DND-41 (cell line): ENCODE measurements around the gene TBC1D22A.

Source experiments
- ATAC-seq: fragments of 200-7000 bp; cut with Tn5 transposase; 3 replicates; pipeline ENCODE4 v1.9.1; 2021; ENCODE audit warnings: low read depth; ENCODE audit not compliant: insufficient read depth
- DNase-seq: peaks from one replicate; pipeline ENCODE4 v3.0.0-alpha.2; 2020
- H2AFZ ChIP-seq: 2 replicates; pipeline ENCODE4 v1.6.0; 2012; ENCODE audit warnings: low read depth, low read length
- H3K27ac ChIP-seq: 2 replicates; pipeline ENCODE4 v1.5.1; 2012; ENCODE audit warnings: low read length, inconsistent platforms
- H3K27me3 ChIP-seq: fragments of 200-600 bp; sonication (generic); 2 replicates; pipeline ENCODE4 v1.6.0; 2012; ENCODE audit warnings: low read length, mild to moderate bottlenecking, inconsistent platforms; ENCODE audit not compliant: insufficient read depth, poor library complexity
- H3K36me3 ChIP-seq: 2 replicates; pipeline ENCODE4 v1.5.1; 2012; ENCODE audit warnings: low read length, inconsistent platforms; ENCODE audit not compliant: insufficient read depth
- H3K4me1 ChIP-seq: 2 replicates; pipeline ENCODE4 v1.5.1; 2012; ENCODE audit warnings: mild to moderate bottlenecking, low read length; ENCODE audit not compliant: insufficient read depth
- H3K4me2 ChIP-seq: 2 replicates; pipeline ENCODE4 v1.6.0; 2012; ENCODE audit warnings: mild to moderate bottlenecking, moderate library complexity, low read length, inconsistent platforms; ENCODE audit not compliant: insufficient read depth
- H3K4me3 ChIP-seq, 2 experiments: fragments of 200-600 bp in 1 of 2; shearing (Covaris generic) in 1 of 2; 2 replicates each; pipeline ENCODE4 v1.5.1; 2012 to 2016; ENCODE audit warnings: inconsistent platforms in 2 of 2, low read length in 2 of 2, mild to moderate bottlenecking in 2 of 2, low read depth in 1 of 2, moderate library complexity in 1 of 2
- H3K79me2 ChIP-seq: 2 replicates; pipeline ENCODE4 v1.6.0; 2012; ENCODE audit warnings: low read length, inconsistent platforms; ENCODE audit not compliant: insufficient read depth
- H3K9ac ChIP-seq: 2 replicates; pipeline ENCODE4 v1.6.0; 2012; ENCODE audit warnings: low read depth, mild to moderate bottlenecking, inconsistent platforms, low read length, moderate library complexity
- H3K9me3 ChIP-seq: 2 replicates; pipeline ENCODE4 v1.5.1; 2012; ENCODE audit warnings: low read length, moderate library complexity, mild to moderate bottlenecking, inconsistent platforms; ENCODE audit not compliant: insufficient read depth, severe bottlenecking
- H4K20me1 ChIP-seq: 2 replicates; pipeline ENCODE4 v1.6.0; 2012; ENCODE audit warnings: low read length; ENCODE audit not compliant: insufficient read depth
- CTCF ChIP-seq: IDR thresholded peaks from 2 replicates; pipeline ENCODE4 v1.5.1; 2012; ENCODE audit warnings: borderline replicate concordance, low read length, moderate library complexity, mild to moderate bottlenecking; ENCODE audit not compliant: poor library complexity, severe bottlenecking; ENCODE audit errors: extremely low read depth
- EZH2 ChIP-seq: IDR thresholded peaks from 3 replicates; pipeline ENCODE4 v1.6.1; 2012; ENCODE audit warnings: borderline replicate concordance, low read depth, mild to moderate bottlenecking, moderate library complexity, low read length, inconsistent platforms; ENCODE audit not compliant: severe bottlenecking

TBC1D22A gene

GRCh38 chr22:46992121-46992731 lies 229.8 kb downstream of the TBC1D22A start:
- Histone ChIP-seq H3K4me1 (no peaks in the 10 kb centered on the region), H3K79me2 (no peaks in the 10 kb centered on the region), H3K9ac (no peak overlapping the region), H3K27me3 (no peaks in the 10 kb centered on the region), H4K20me1 (peaks cover 6% of the 10 kb centered on the region; the same call in 1 of the 2 replicates), H3K4me3 (no peak overlapping the region), H3K9me3 (no peaks in the 10 kb centered on the region), H3K36me3 (peaks cover 23% of the 10 kb centered on the region), H3K27ac (no peak overlapping the region), H3K4me2 (no peak overlapping the region), H2AFZ (no peak overlapping the region)
- ATAC-seq (no peak), DNase-seq (no peak)
- TF ChIP-seq EZH2 (no peak), CTCF (no peak)

GRCh38 chr22:46993633-46994032 lies 231.2 kb downstream of the TBC1D22A start:
- Histone ChIP-seq H3K79me2 (no peaks in the 10 kb centered on the region), H4K20me1 (peaks cover 6% of the 10 kb centered on the region; the same call in 1 of the 2 replicates), H3K4me2 (no peak overlapping the region), H3K36me3 (peaks cover 26% of the 10 kb centered on the region), H2AFZ (no peak overlapping the region), H3K9ac (no peak overlapping the region), H3K9me3 (no peaks in the 10 kb centered on the region), H3K4me3 (no peak overlapping the region), H3K4me1 (no peaks in the 10 kb centered on the region), H3K27ac (no peak overlapping the region), H3K27me3 (no peaks in the 10 kb centered on the region)
- TF ChIP-seq CTCF (no peak), EZH2 (no peak)
- DNase-seq (no peak), ATAC-seq (no peak)

DNA sequence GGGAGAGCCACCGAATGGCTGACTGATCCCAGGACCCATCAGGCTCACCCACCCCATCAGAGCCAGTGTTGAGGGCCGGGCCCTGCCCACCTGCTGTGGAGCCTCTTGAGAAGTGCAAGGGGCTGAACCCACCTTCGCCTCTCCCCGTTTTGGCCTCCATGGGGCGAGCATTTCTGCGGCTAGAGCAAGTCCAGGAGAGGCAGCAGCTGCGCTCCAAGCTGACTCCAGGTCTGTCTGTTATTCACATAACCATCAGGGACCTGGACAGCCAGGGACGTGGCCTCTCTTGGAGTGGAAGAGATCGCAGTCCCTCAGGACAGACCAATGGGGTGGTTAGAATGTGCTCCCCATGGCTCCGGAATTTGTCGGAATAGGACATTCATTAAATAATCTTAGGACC lies 231.8 kb downstream of the TBC1D22A start:
- Histone ChIP-seq H3K27ac (no peak overlapping the region), H3K4me2 (no peak overlapping the region), H3K27me3 (no peaks in the 10 kb centered on the region), H3K9me3 (no peaks in the 10 kb centered on the region), H3K79me2 (no peaks in the 10 kb centered on the region), H3K36me3 (peaks cover 30% of the 10 kb centered on the region), H2AFZ (no peak overlapping the region), H3K4me3 (no peak overlapping the region), H3K9ac (no peak overlapping the region), H3K4me1 (no peaks in the 10 kb centered on the region), H4K20me1 (peaks cover 6% of the 10 kb centered on the region; the same call in 1 of the 2 replicates)
- DNase-seq (no peak), ATAC-seq (no peak)
- TF ChIP-seq EZH2 (no peak), CTCF (no peak)
